Panc1 (cell line): Measurements from ENCODE around the gene CKB. TPM values are rescaled to one million over a fixed set of nuclear protein-coding genes. Genes with fewer than 3 reads are reported as not detected.

ENCODE experiments used
- ATAC-seq: fragments of 200-7000 bp; cut with Tn5 transposase; 2 replicates; pipeline ENCODE4 v1.9.1; 2020; ENCODE audit warnings: mild to moderate bottlenecking, moderate library complexity
- BruUV-seq: library from RNA; stranded (reverse); fragments of 400-500 nt; replicated peaks from 2 replicates; lab custom pipeline; 2021; lab: Mats Ljungman, UMichigan
- CTCF ChIA-PET: fragments of 300-600 bp; sonication (Branson Sonifier 250); formaldehyde crosslinking; loops from one replicate; lab custom pipeline; 2022; ENCODE audit warnings: antibody characterized with exemption; lab: Charles Lee
- POLR2A ChIA-PET: fragments of 300-600 bp; sonication (Branson Sonifier 250); formaldehyde crosslinking; loops from one replicate; lab custom pipeline; 2022; ENCODE audit warnings: antibody characterized with exemption; lab: Charles Lee
- DNase-seq: peaks from one replicate; pipeline ENCODE4 v3.0.0-alpha.2; 2010; ENCODE audit warnings: low read depth, low spot score
- H3K27ac ChIP-seq: 2 replicates; pipeline ENCODE4 v1.5.1; 2011; ENCODE audit warnings: mild to moderate bottlenecking, low read length, inconsistent platforms
- H3K27me3 ChIP-seq: fragments of 200-500 bp; sonication (Bioruptor generic); 2 replicates; pipeline ENCODE4 v1.6.0; 2014; ENCODE audit warnings: low read length, inconsistent platforms; ENCODE audit not compliant: control insufficient read depth, insufficient read depth
- H3K36me3 ChIP-seq: fragments of 200-500 bp; sonication (Bioruptor generic); 2 replicates; pipeline ENCODE4 v1.5.1; 2014; ENCODE audit warnings: inconsistent platforms, mild to moderate bottlenecking, low read length, moderate library complexity; ENCODE audit not compliant: control insufficient read depth, insufficient read depth
- H3K4me1 ChIP-seq: 2 replicates; pipeline ENCODE4 v1.5.1; 2011; ENCODE audit warnings: inconsistent platforms, mild to moderate bottlenecking, low read length, moderate library complexity; ENCODE audit not compliant: control insufficient read depth, insufficient read depth
- H3K4me3 ChIP-seq, 2 experiments: 2 replicates each; pipeline ENCODE4 v1.5.1; 2011 to 2012; ENCODE audit warnings: low read depth in 2 of 2, low read length in 2 of 2, mild to moderate bottlenecking in 2 of 2, inconsistent platforms in 1 of 2, moderate library complexity in 1 of 2
- H3K9me3 ChIP-seq: fragments of 200-500 bp; sonication (Bioruptor generic); 2 replicates; pipeline ENCODE4 v1.5.1; 2014; ENCODE audit warnings: low read depth, mild to moderate bottlenecking, inconsistent platforms, low read length, moderate library complexity; ENCODE audit not compliant: control insufficient read depth, insufficient read depth
- CTCF ChIP-seq: fragments of 450-650 bp; IDR thresholded peaks from 2 replicates; pipeline ENCODE4 v1.5.1; 2017; ENCODE audit warnings: mild to moderate bottlenecking
- POLR2AphosphoS5 ChIP-seq: IDR thresholded peaks from 2 replicates; pipeline ENCODE4 v1.6.1; 2012; ENCODE audit warnings: mild to moderate bottlenecking, low read depth, low read length, moderate library complexity
- REST ChIP-seq, 2 experiments: IDR thresholded peaks; 2 replicates each; pipeline ENCODE4 v1.6.1; 2011 to 2012; ENCODE audit warnings: low read depth in 2 of 2, control low read depth in 1 of 2, low read length in 1 of 2, mild to moderate bottlenecking in 1 of 2, moderate library complexity in 1 of 2; ENCODE audit not compliant: insufficient read depth in 1 of 2
- SIN3A ChIP-seq: IDR thresholded peaks from 2 replicates; pipeline ENCODE4 v1.6.1; 2012; ENCODE audit warnings: low read depth, mild to moderate bottlenecking, low read length, moderate library complexity, borderline replicate concordance; ENCODE audit not compliant: insufficient read depth
- TCF7L2 ChIP-seq: IDR thresholded peaks from 2 replicates; pipeline ENCODE4 v1.6.1; 2011; ENCODE audit warnings: mild to moderate bottlenecking, low read depth, low read length, inconsistent platforms
- in situ Hi-C: cut with HindIII; loops from 2 replicates; pipeline ENCODE4 v1.10.0; 2016; ENCODE audit warnings: low sequenced_read_pairs, low pct_unique_long_range_greater_than_20kb
- intact Hi-C: fragments of 100-400 bp; cut with micrococcal nuclease; formaldehyde crosslinking; loops from one replicate; pipeline ENCODE4 v1.10.0; 2022; ENCODE audit not compliant: unreplicated experiment
- total RNA-seq: library from RNA; stranded (reverse); gene quantifications from one replicate; pipeline ENCODE4 v1.2.1, GENCODE V29; 2021; ENCODE audit not compliant: unreplicated experiment

Gene CKB
- total RNA-seq, 1 experiment from 2014 or later, result 436 TPM

- CTCF ChIA-PET, result no interaction called here
- Histone ChIP-seq H3K4me1 (peaks cover 39% of the 10 kb centered on the region), H3K9me3 (no peaks in the 10 kb centered on the region), H3K27ac (peak overlapping the region; percentile 61), H3K36me3 (no peaks in the 10 kb centered on the region), H3K27me3 (no peaks in the 10 kb centered on the region), H3K4me3 (no peak overlapping the region)
- intact Hi-C loops, result no loop called here
- POLR2A ChIA-PET, result no interaction called here
- TF ChIP-seq REST (IDR thresholded peaks at IDR 0.05; ENCODE audit: insufficient read depth in 1 of 2, low read depth in 2 of 2, low read length in 1 of 2), result no peak
- no peak for TF ChIP-seq CTCF
- no peak for TF ChIP-seq SIN3A
- TF ChIP-seq TCF7L2, result no peak
- TF ChIP-seq POLR2AphosphoS5, result no peak
- BruUV-seq, result no TSS peak
- no peak for ATAC-seq
- DNase-seq, result no peak
- in situ Hi-C loops, result no loop called here
Observed at GRCh38 chr14:103552846-103553210, 30.2 kb upstream of the CKB start.

GRCh38 chr14:103552011-103552845 lies 29.6 kb upstream of the CKB start:
- in situ Hi-C loops (no loop called here), intact Hi-C loops (no loop called here)
- no TSS peak for BruUV-seq
- H3K27ac ChIP-seq, result peak overlapping the region; percentile 61
- H3K36me3 ChIP-seq, result no peaks in the 10 kb centered on the region
- H3K4me1 ChIP-seq, result peaks cover 36% of the 10 kb centered on the region
- ATAC-seq (peak; percentile 44), DNase-seq (no peak)
- no peak overlapping the region for H3K4me3 ChIP-seq
- H3K9me3 ChIP-seq, result no peaks in the 10 kb centered on the region
- CTCF ChIA-PET, result interaction anchor here (0.7 to 1.1 kb wide), 2 partner anchors 34 to 260 kb away, joined by 3 to 4 read pairs; no protein-coding TSS in a partner anchor
- H3K27me3 ChIP-seq, result no peaks in the 10 kb centered on the region
- no peak for TF ChIP-seq REST (IDR thresholded peaks at IDR 0.05; ENCODE audit: insufficient read depth in 1 of 2, low read depth in 2 of 2, low read length in 1 of 2)
- TF ChIP-seq CTCF, result no peak
- TF ChIP-seq POLR2AphosphoS5, result no peak
- no peak for TF ChIP-seq SIN3A
- POLR2A ChIA-PET, result no interaction called here
